K562 (cell line): ENCODE results near the gene B4GALNT4. TPM values are rescaled to one million over a fixed set of nuclear protein-coding genes. Genes with fewer than 3 reads are reported as not detected.
"Not testable (repeated sequence)": the region's sequence is repeated elsewhere in the genome, so short reads cannot be mapped to it uniquely, and the experiment has no call there.

ENCODE experiments used
- ATAC-seq: fragments of 200-7000 bp; cut with Tn5 transposase; 3 replicates; pipeline ENCODE4 v1.9.1; 2020; ENCODE audit warnings: moderate library complexity
- BruUV-seq: library from RNA; stranded (reverse); fragments of 400-500 nt; replicated peaks from 2 replicates; lab custom pipeline; 2021; lab: Mats Ljungman, UMichigan
- CTCF ChIA-PET: fragments of 300-600 bp; formaldehyde crosslinking; extraction: SDS; loops from one replicate; lab custom pipeline; 2021; ENCODE audit warnings: low intra/inter-chr PET ratio; lab: Yijun Ruan, JAX
- POLR2A ChIA-PET: fragments of 300-600, 350-650 bp; sonication (Branson Sonifier 250); formaldehyde crosslinking; extraction: SDS; loops from one replicate; lab custom pipeline; 2021; ENCODE audit warnings: antibody characterized with exemption, inconsistent platforms; lab: Yijun Ruan, JAX
- DNase-seq, 4 experiments: peaks; one replicate each; pipeline versions ENCODE4 v3.0.0 to v3.0.0-alpha.2; 2011 to 2018; ENCODE audit warnings: low spot score in 3 of 4, mixed read lengths in 3 of 4; ENCODE audit errors: extremely low read depth in 1 of 4
- FAIRE-seq: peaks from 2 replicates; lab custom pipeline; 2011; peaks lifted over from hg19 to GRCh38; lab: Jason Lieb, UNC
- H2AFZ ChIP-seq: 2 replicates; pipeline ENCODE4 v1.6.0; 2011; ENCODE audit warnings: low read depth, low read length, control low read depth, inconsistent platforms
- H3K27ac ChIP-seq: fragments of 200-600 bp; 3 replicates; pipeline ENCODE4 v1.8.0; 2011; ENCODE audit warnings: low read depth, mild to moderate bottlenecking, control low read depth, inconsistent platforms, low read length, moderate library complexity, mixed read lengths; ENCODE audit errors: extremely low read depth
- H3K27me3 ChIP-seq, 2 experiments: fragments of 300-600 bp in 1 of 2; 2 replicates in 1 of 2; 3 replicates in 1 of 2; pipeline versions ENCODE4 v1.6.0 to v1.8.0; 2011; ENCODE audit warnings: inconsistent platforms in 2 of 2, low read length in 2 of 2, mild to moderate bottlenecking in 1 of 2, mixed read lengths in 1 of 2, moderate library complexity in 1 of 2; ENCODE audit not compliant: control insufficient read depth in 2 of 2, insufficient read depth in 2 of 2
- H3K36me3 ChIP-seq: fragments of 300-600 bp; 3 replicates; pipeline ENCODE4 v1.8.0; 2011; ENCODE audit warnings: mild to moderate bottlenecking, low read length, inconsistent platforms; ENCODE audit not compliant: control insufficient read depth, insufficient read depth
- H3K4me1 ChIP-seq, 2 experiments: fragments of 200-600 bp in 1 of 2; replicated peaks in 1 of 2; 2 replicates in 1 of 2; 3 replicates in 1 of 2; pipeline versions ENCODE4 v1.5.1 to v1.8.0; 2011; ENCODE audit warnings: inconsistent platforms in 2 of 2, low read length in 2 of 2, mild to moderate bottlenecking in 1 of 2, mixed read lengths in 1 of 2, moderate library complexity in 1 of 2; ENCODE audit not compliant: control insufficient read depth in 2 of 2, insufficient read depth in 2 of 2
- H3K4me2 ChIP-seq: 2 replicates; pipeline ENCODE4 v1.6.1; 2011; ENCODE audit warnings: low read length, control low read depth, inconsistent platforms, mixed read lengths; ENCODE audit not compliant: insufficient read depth
- H3K4me3 ChIP-seq: fragments of 200-600 bp; sonication (generic), shearing (Covaris generic); 2 replicates; pipeline ENCODE4 v1.5.1; 2016; ENCODE audit warnings: control low read depth, inconsistent platforms
- H3K79me2 ChIP-seq: fragments of 200-600 bp; 3 replicates; pipeline ENCODE4 v1.8.0; 2011; ENCODE audit warnings: low read length, inconsistent platforms; ENCODE audit not compliant: control insufficient read depth, insufficient read depth
- H3K9ac ChIP-seq, 2 experiments: 2 replicates each; pipeline versions ENCODE4 v1.6.0 to v1.6.1; 2011; ENCODE audit warnings: low read depth in 2 of 2, low read length in 2 of 2, control low read depth in 1 of 2, inconsistent platforms in 1 of 2, mild to moderate bottlenecking in 1 of 2, mixed read lengths in 1 of 2; ENCODE audit not compliant: insufficient read depth in 1 of 2
- H3K9me1 ChIP-seq: one replicate; pipeline ENCODE4 v1.6.0; 2011; ENCODE audit warnings: inconsistent platforms, mild to moderate bottlenecking, low read length, moderate library complexity; ENCODE audit not compliant: control insufficient read depth, insufficient read depth
- H3K9me3 ChIP-seq: replicated peaks from 2 replicates; pipeline ENCODE4 v1.5.1; 2011; ENCODE audit warnings: low read depth, low read length, inconsistent platforms; ENCODE audit not compliant: control insufficient read depth, insufficient read depth
- H4K20me1 ChIP-seq: replicated peaks from 2 replicates; pipeline ENCODE4 v1.6.1; 2011; ENCODE audit warnings: low read length, inconsistent platforms, mixed read lengths; ENCODE audit not compliant: control insufficient read depth, insufficient read depth
- ADNP ChIP-seq: fragments of 200-800 bp; sonication (Bioruptor generic); IDR thresholded peaks from 2 replicates; pipeline ENCODE4 v1.6.1; 2016; ENCODE audit warnings: missing genetic modification characterization, missing compliant biosample characterization
- ATF4 ChIP-seq: fragments of 450-650 bp; formaldehyde crosslinking; IDR thresholded peaks from 2 replicates; pipeline ENCODE4 v1.4.0; 2022; ENCODE audit warnings: mild to moderate bottlenecking, moderate library complexity
- CUX1 ChIP-seq: fragments of 200-800 bp; sonication (Bioruptor generic); IDR thresholded peaks from 2 replicates; pipeline ENCODE4 v1.6.1; 2016; ENCODE audit warnings: missing genetic modification characterization, missing compliant biosample characterization
- EGR1 ChIP-seq: fragments of 450-650 bp; conservative IDR thresholded peaks from 2 replicates; pipeline ENCODE4 v1.6.1; 2017; ENCODE audit warnings: mild to moderate bottlenecking
- HNRNPLL ChIP-seq: fragments of 200-400 bp; formaldehyde crosslinking; IDR thresholded peaks from 2 replicates; pipeline ENCODE4 v1.6.1; 2017; ENCODE audit warnings: low read length, low read depth, mild to moderate bottlenecking; ENCODE audit not compliant: poor library complexity, severe bottlenecking
- ZBTB26 ChIP-seq: fragments of 450-650 bp; formaldehyde crosslinking; IDR thresholded peaks from 2 replicates; pipeline ENCODE4 v1.4.0; 2022; ENCODE audit warnings: missing genetic modification characterization
- ZBTB7A ChIP-seq: IDR thresholded peaks from 2 replicates; pipeline ENCODE4 v1.6.1; 2011; ENCODE audit warnings: low read depth, mild to moderate bottlenecking, low read length, moderate library complexity, borderline replicate concordance; ENCODE audit not compliant: control insufficient read depth
- ZFX ChIP-seq: sonication (generic); formaldehyde crosslinking; IDR thresholded peaks from 2 replicates; pipeline ENCODE4 v1.8.0; 2022; ENCODE audit warnings: mild to moderate bottlenecking, missing genetic modification reagents, moderate library complexity
- ZNF12 ChIP-seq: sonication (generic); formaldehyde crosslinking; IDR thresholded peaks from 2 replicates; pipeline ENCODE4 v1.4.0; 2020; ENCODE audit warnings: mild to moderate bottlenecking, missing genetic modification reagents
- ZNF311 ChIP-seq: fragments of 250-450 bp; sonication (Bioruptor Pico); IDR thresholded peaks from 2 replicates; pipeline ENCODE4 v1.4.0; 2020; ENCODE audit warnings: mild to moderate bottlenecking, moderate library complexity
- WGBS: fragments of 100-300 bp; shearing (Covaris generic); methylation state at CpG from one replicate; pipeline ENCODE4 v1.1.6; 2016; ENCODE audit warnings: low coverage, mixed read lengths; ENCODE audit not compliant: insufficient coverage; ENCODE audit errors: missing lambda C conversion rate; 5-methylcytosine and 5-hydroxymethylcytosine counted together
- in situ Hi-C: fragments of 300-500 bp; cut with MboI; formaldehyde crosslinking; loops from 4 replicates; pipeline ENCODE4 v1.15.0; 2018; ENCODE audit warnings: inconsistent platforms, mixed read lengths
- intact Hi-C: fragments of 100-400 bp; cut with micrococcal nuclease; formaldehyde crosslinking; loops from 2 replicates; pipeline ENCODE4 v1.14.2; 2022
- polyA plus RNA-seq, 8 experiments: library from polyadenylated mRNA; depleted of rRNA in 4 of 8; stranded (reverse) in 5 of 8; unstranded in 3 of 8; fragments of >200 nt; fragmentation: Nextera tagmentation in 2 of 8; fragmentation: Illumina TruSeq in 1 of 8; extraction: Ambion mirVana in 2 of 8; extraction: Trizol in 1 of 8; gene quantifications; 2 replicates each; pipeline versions ENCODE4 v1.2.1 to v1.2.3, GENCODE V29; 2011 to 2014; ENCODE audit warnings: inconsistent platforms in 1 of 8, missing spikeins in 1 of 8
- total RNA-seq, 7 experiments: library from RNA; depleted of rRNA in 6 of 7; stranded (reverse); fragments of >200 nt in 6 of 7; fragmentation: Illumina TruSeq in 2 of 7; extraction: Trizol in 2 of 7; gene quantifications; 2 replicates each; pipeline versions ENCODE4 v1.2.1 to v1.2.3, GENCODE V29; 2011 to 2021; ENCODE audit warnings: low replicate concordance in 1 of 7

B4GALNT4 gene
- total and polyA plus RNA-seq, 9 of the 15 experiments (the other 6 are each of a cell fraction or from before 2014, with no cell fraction given), result 0.20 to 37.1 (median 10.8) TPM; not detected in 1

- H3K36me3 ChIP-seq, FAIRE-seq, H3K27me3 ChIP-seq, DNase-seq, CTCF ChIA-PET, H3K79me2 ChIP-seq, H4K20me1 ChIP-seq, H3K9me1 ChIP-seq, H3K9me3 ChIP-seq, H3K4me3 ChIP-seq: not testable (repeated sequence)
- POLR2A ChIA-PET, result interaction anchor here (0.8 kb wide), 1 partner anchor 19 kb away, joined by 3 read pairs; no protein-coding TSS in a partner anchor
- peak overlapping the region; percentile 94 for H2AFZ ChIP-seq
- peak overlapping the region; percentile 69 for H3K4me2 ChIP-seq
- ATAC-seq, result peak; percentile 14
- 0 out of 2 replicates have a peak, but pooled peaks have one; percentile 7 for TF ChIP-seq ATF4 (CRISPR knock-in tag)
- peak; percentile 41; the same call in 1 of the 2 replicates for TF ChIP-seq ADNP (tag)
- peak; percentile 23; the same call in 1 of the 2 replicates for TF ChIP-seq ZBTB7A
- 0 out of 2 replicates have a peak, but pooled peaks have one; percentile 53 for TF ChIP-seq ZBTB26 (CRISPR knock-in tag)
- peak; percentile 63 for TF ChIP-seq ZFX (CRISPR knock-in tag)
- peak; percentile 5 for TF ChIP-seq HNRNPLL
- TF ChIP-seq EGR1, result 0 out of 2 replicates have a peak, but pooled peaks have one; percentile 23
- 0 out of 2 replicates have a peak, but pooled peaks have one; percentile 32 for TF ChIP-seq ZNF311 (CRISPR knock-in tag)
- TF ChIP-seq ZNF12 (CRISPR knock-in tag), result 0 out of 2 replicates have a peak, but pooled peaks have one; percentile 45
- TF ChIP-seq CUX1 (CRISPR knock-in tag), result peak; percentile 26; the same call in 1 of the 2 replicates
- intact Hi-C loops, result loop anchor here (5.0 kb wide), 1 partner anchor 83 kb away; no protein-coding TSS in a partner anchor
- TSS peak; percentile 64 for BruUV-seq
- H3K27ac ChIP-seq, result peak overlapping the region; percentile 88
- peak overlapping the region; percentile 75 to 89; a peak in 3 of 4 replicates for H3K9ac ChIP-seq
- 6% methylated on average over 14 of the region's 16 CpGs for WGBS
- peaks cover 56 to 64% of the 10 kb centered on the region in 2 experiments for H3K4me1 ChIP-seq
- in situ Hi-C loops, result loop anchor here (5.0 kb wide), 1 partner anchor 38 kb away; the partner anchor contains the start of gene IFITM1
Observed at GRCh38 chr11:350033-350722, 19.1 kb upstream of the B4GALNT4 start.
